H1 (cell line): ENCODE data around the gene AGO3. TPM values are rescaled to one million over a fixed set of nuclear protein-coding genes. Genes with fewer than 3 reads are reported as not detected.

Source experiments
- CTCF ChIA-PET: fragments of 300-600 bp; sonication (Branson Sonifier 250); formaldehyde crosslinking; loops from one replicate; lab custom pipeline; 2021; ENCODE audit not compliant: partially characterized antibody; lab: Charles Lee
- POLR2A ChIA-PET: fragments of 300-600 bp; sonication (Branson Sonifier 250); formaldehyde crosslinking; loops from one replicate; lab custom pipeline; 2021; ENCODE audit warnings: inconsistent platforms; ENCODE audit not compliant: partially characterized antibody; lab: Charles Lee
- DNase-seq, 2 experiments: peaks; one replicate each; pipeline versions ENCODE4 v3.0.0 to v3.0.0-alpha.2; 2010 to 2022; ENCODE audit warnings: low spot score in 2 of 2, low read depth in 1 of 2, mixed read lengths in 1 of 2
- FAIRE-seq: peaks from 2 replicates; lab custom pipeline; 2011; peaks lifted over from hg19 to GRCh38; lab: Jason Lieb, UNC
- H2AFZ ChIP-seq: 2 replicates; pipeline ENCODE4 v1.8.1; 2012; ENCODE audit warnings: low read length, inconsistent platforms
- H2AK5ac ChIP-seq: 2 replicates; pipeline ENCODE4 v1.6.1; 2013; ENCODE audit warnings: low read depth, low read length
- H2BK120ac ChIP-seq: replicated peaks from 2 replicates; pipeline ENCODE3; 2013; ENCODE audit warnings: low read depth, low read length, inconsistent platforms
- H2BK12ac ChIP-seq: 2 replicates; pipeline ENCODE4 v1.6.1; 2013; ENCODE audit warnings: low read depth, low read length
- H2BK15ac ChIP-seq: 2 replicates; pipeline ENCODE4 v1.6.1; 2013; ENCODE audit warnings: low read length
- H2BK20ac ChIP-seq: 2 replicates; pipeline ENCODE4 v1.6.1; 2013; ENCODE audit warnings: low read length
- H2BK5ac ChIP-seq: 2 replicates; pipeline ENCODE4 v1.6.1; 2013; ENCODE audit warnings: low read depth, low read length
- H3K14ac ChIP-seq: 2 replicates; pipeline ENCODE4 v1.6.1; 2013; ENCODE audit warnings: inconsistent platforms; ENCODE audit not compliant: insufficient read length
- H3K18ac ChIP-seq: 2 replicates; pipeline ENCODE4 v1.6.1; 2013; ENCODE audit warnings: low read length; ENCODE audit errors: extremely low read depth
- H3K23ac ChIP-seq: 2 replicates; pipeline ENCODE4 v1.6.1; 2013; ENCODE audit warnings: inconsistent platforms; ENCODE audit not compliant: insufficient read length
- H3K23me2 ChIP-seq: 2 replicates; pipeline ENCODE4 v1.6.1; 2013; ENCODE audit warnings: low read depth, low read length
- H3K27ac ChIP-seq: 2 replicates; pipeline ENCODE4 v1.6.1; 2011; ENCODE audit warnings: low read depth, low read length, inconsistent platforms
- H3K27me3 ChIP-seq, 4 experiments: replicated peaks in 1 of 4; 1 replicate in 1 of 4; 2 replicates in 3 of 4; pipeline versions ENCODE4 v1.6.1 to v1.8.1; 2011 to 2013; ENCODE audit warnings: low read length in 3 of 4, mild to moderate bottlenecking in 3 of 4, inconsistent platforms in 2 of 4, mixed read lengths in 2 of 4, moderate library complexity in 1 of 4; ENCODE audit not compliant: control insufficient read depth in 3 of 4, insufficient read depth in 3 of 4; ENCODE audit errors: extremely low read depth in 1 of 4
- H3K36me3 ChIP-seq, 4 experiments: 2 replicates each; pipeline versions ENCODE4 v1.6.1 to v1.8.1; 2011 to 2013; ENCODE audit warnings: mild to moderate bottlenecking in 4 of 4, low read length in 3 of 4, moderate library complexity in 2 of 4, control low read depth in 1 of 4, inconsistent platforms in 1 of 4; ENCODE audit not compliant: insufficient read depth in 4 of 4, control insufficient read depth in 2 of 4
- H3K4ac ChIP-seq: replicated peaks from 2 replicates; pipeline ENCODE3; 2013; ENCODE audit warnings: low read length, low read depth, mixed read lengths, inconsistent platforms; ENCODE audit not compliant: insufficient read length
- H3K4me1 ChIP-seq, 4 experiments: replicated peaks in 1 of 4; 1 replicate in 1 of 4; 2 replicates in 3 of 4; pipeline versions ENCODE4 v1.6.1 to v1.8.1; 2011 to 2013; ENCODE audit warnings: low read length in 3 of 4, inconsistent platforms in 2 of 4, mixed read lengths in 1 of 4; ENCODE audit not compliant: insufficient read depth in 4 of 4, control insufficient read depth in 3 of 4
- H3K4me2 ChIP-seq, 2 experiments: 2 replicates each; pipeline versions ENCODE4 v1.6.1 to v1.8.1; 2011 to 2013; ENCODE audit warnings: low read depth in 2 of 2, low read length in 2 of 2, control low read depth in 1 of 2, inconsistent platforms in 1 of 2, mild to moderate bottlenecking in 1 of 2; ENCODE audit not compliant: insufficient read depth in 1 of 2
- H3K4me3 ChIP-seq, 4 experiments: fragments of 200-600, 300-600 bp in 1 of 4; sonication (generic), shearing (Covaris generic), sonication (Bioruptor Twin) in 1 of 4; 2 replicates each; pipeline versions ENCODE4 v1.5.1 to v1.8.1; 2011 to 2016; ENCODE audit warnings: low read length in 4 of 4, low read depth in 3 of 4, control low read depth in 2 of 4, inconsistent platforms in 2 of 4, mild to moderate bottlenecking in 2 of 4, mixed read lengths in 1 of 4, moderate library complexity in 1 of 4; ENCODE audit not compliant: insufficient read depth in 2 of 4; ENCODE audit errors: extremely low read depth in 1 of 4
- H3K56ac ChIP-seq: replicated peaks from 2 replicates; pipeline ENCODE3; 2013; ENCODE audit warnings: low read depth, mild to moderate bottlenecking, mixed read lengths, low read length, inconsistent platforms; ENCODE audit not compliant: insufficient read length
- H3K79me1 ChIP-seq: 2 replicates; pipeline ENCODE4 v1.6.1; 2013; ENCODE audit warnings: low read depth, low read length, control low read depth
- H3K79me2 ChIP-seq, 2 experiments: 2 replicates each; pipeline versions ENCODE4 v1.6.1 to v1.8.1; 2012 to 2013; ENCODE audit warnings: low read length in 2 of 2, mild to moderate bottlenecking in 2 of 2, inconsistent platforms in 1 of 2; ENCODE audit not compliant: insufficient read depth in 2 of 2, control insufficient read depth in 1 of 2
- H3K9ac ChIP-seq, 4 experiments: replicated peaks in 1 of 4; 1 replicate in 1 of 4; 2 replicates in 3 of 4; pipeline versions ENCODE4 v1.6.1 to v1.8.1; 2011 to 2013; ENCODE audit warnings: low read depth in 3 of 4, low read length in 3 of 4, control low read depth in 2 of 4, mild to moderate bottlenecking in 2 of 4, moderate library complexity in 2 of 4, inconsistent platforms in 1 of 4; ENCODE audit errors: extremely low read depth in 1 of 4
- H3K9me3 ChIP-seq, 2 experiments: 2 replicates each; pipeline versions ENCODE4 v1.6.1 to v1.8.1; 2012 to 2013; ENCODE audit warnings: mild to moderate bottlenecking in 2 of 2, moderate library complexity in 2 of 2, control low read depth in 1 of 2, inconsistent platforms in 1 of 2, low read depth in 1 of 2, low read length in 1 of 2, mixed read lengths in 1 of 2; ENCODE audit not compliant: insufficient read depth in 2 of 2
- H4K20me1 ChIP-seq, 2 experiments: replicated peaks in 1 of 2; 2 replicates each; pipeline versions ENCODE3 to v1.8.1; 2011 to 2013; ENCODE audit warnings: inconsistent platforms in 2 of 2, low read length in 2 of 2, mild to moderate bottlenecking in 1 of 2; ENCODE audit not compliant: insufficient read depth in 2 of 2, control insufficient read depth in 1 of 2
- H4K5ac ChIP-seq: 2 replicates; pipeline ENCODE4 v1.6.1; 2013; ENCODE audit warnings: low read length, low read depth, mixed read lengths, inconsistent platforms; ENCODE audit not compliant: insufficient read length
- H4K8ac ChIP-seq: 2 replicates; pipeline ENCODE4 v1.8.0; 2013; ENCODE audit warnings: mild to moderate bottlenecking, moderate library complexity, low read length, inconsistent platforms; ENCODE audit not compliant: insufficient read depth; ENCODE audit errors: extremely low read depth
- H4K91ac ChIP-seq: replicated peaks from 2 replicates; pipeline ENCODE3; 2013; ENCODE audit warnings: low read length, mixed read lengths, inconsistent platforms; ENCODE audit not compliant: insufficient read length
- BCL11A ChIP-seq, 2 experiments: IDR thresholded peaks; one replicate each; pipeline ENCODE4 v1.6.1; 2011; ENCODE audit warnings: low read depth in 2 of 2, low read length in 2 of 2, mild to moderate bottlenecking in 2 of 2
- CBX8 ChIP-seq: fragments of 300-800, 300-1000 bp; sonication (generic); IDR thresholded peaks from 2 replicates; pipeline ENCODE4 v1.7.1; 2016; ENCODE audit warnings: low read depth, low read length, borderline replicate concordance
- CHD1 ChIP-seq: IDR thresholded peaks from 2 replicates; pipeline ENCODE4 v1.6.1; 2012; ENCODE audit warnings: low read depth, low read length, improper control_type of control experiment
- EP300 ChIP-seq, 2 experiments: IDR thresholded peaks; 1 replicate in 1 of 2; 2 replicates in 1 of 2; pipeline ENCODE4 v1.6.1; 2011 to 2012; ENCODE audit warnings: low read depth in 2 of 2, low read length in 2 of 2, mild to moderate bottlenecking in 2 of 2, borderline replicate concordance in 1 of 2, inconsistent platforms in 1 of 2, moderate library complexity in 1 of 2
- EZH2 ChIP-seq: fragments of 200-600 bp; sonication (generic); IDR thresholded peaks from 2 replicates; pipeline ENCODE4 v1.7.1; 2012; ENCODE audit warnings: low read depth, mild to moderate bottlenecking, moderate library complexity, low read length, inconsistent platforms; ENCODE audit not compliant: severe bottlenecking
- GABPA ChIP-seq: IDR thresholded peaks from 2 replicates; pipeline ENCODE4 v1.6.1; 2011; ENCODE audit warnings: mild to moderate bottlenecking, low read length, moderate library complexity, borderline replicate concordance; ENCODE audit not compliant: insufficient read depth
- PHF8 ChIP-seq: fragments of 200-600 bp; sonication (generic); conservative IDR thresholded peaks from 2 replicates; pipeline ENCODE4 v1.7.1; 2012; ENCODE audit warnings: low read depth, mild to moderate bottlenecking, inconsistent platforms, low read length, moderate library complexity
- POLR2A ChIP-seq, 2 experiments: IDR thresholded peaks; 1 replicate in 1 of 2; 2 replicates in 1 of 2; pipeline ENCODE4 v1.6.1; 2011; ENCODE audit warnings: low read depth in 2 of 2, low read length in 2 of 2, mild to moderate bottlenecking in 2 of 2; ENCODE audit errors: control extremely low read depth in 1 of 2
- SAP30 ChIP-seq: fragments of 300-600 bp; sonication (generic); IDR thresholded peaks from 2 replicates; pipeline ENCODE4 v1.7.1; 2012; ENCODE audit warnings: low read length, moderate library complexity, mild to moderate bottlenecking, inconsistent platforms; ENCODE audit not compliant: insufficient read depth, insufficient replicate concordance
- SIRT6 ChIP-seq: IDR thresholded peaks from one replicate; pipeline ENCODE4 v1.7.1; 2012; ENCODE audit warnings: low read length, inconsistent platforms
- SP2 ChIP-seq: IDR thresholded peaks from 2 replicates; pipeline ENCODE4 v1.6.1; 2012; ENCODE audit warnings: mild to moderate bottlenecking, low read length, inconsistent platforms
- TAF1 ChIP-seq: IDR thresholded peaks from 2 replicates; pipeline ENCODE4 v1.6.1; 2011; ENCODE audit warnings: mild to moderate bottlenecking, low read depth, low read length
- TAF7 ChIP-seq: optimal IDR thresholded peaks from 2 replicates; pipeline ENCODE3; 2011; ENCODE audit warnings: low read depth, mild to moderate bottlenecking, inconsistent platforms, low read length, moderate library complexity, borderline replicate concordance
- TBP ChIP-seq: IDR thresholded peaks from 2 replicates; pipeline ENCODE4 v1.6.1; 2011; ENCODE audit warnings: low read depth, low read length, improper control_type of control experiment
- ZNF274 ChIP-seq: IDR thresholded peaks from 2 replicates; pipeline ENCODE4 v1.7.0; 2012; ENCODE audit warnings: low read length, borderline replicate concordance; ENCODE audit errors: extremely low read depth
- WGBS, 2 experiments: shearing (Covaris generic) in 1 of 2; methylation state at CpG; one replicate each; pipeline versions ENCODE4 v1.1.6 to v1.1.7; 2013 to 2015; ENCODE audit warnings: low lambda C conversion rate in 2 of 2, mixed read lengths in 2 of 2, inconsistent platforms in 1 of 2, low coverage in 1 of 2, missing lambda C conversion rate in 1 of 2; ENCODE audit not compliant: insufficient replicate concordance in 2 of 2, insufficient coverage in 1 of 2, insufficient read length in 1 of 2; ENCODE audit errors: extremely low coverage in 1 of 2, missing lambda C conversion rate in 1 of 2; 5-methylcytosine and 5-hydroxymethylcytosine counted together
- polyA plus RNA-seq, 7 experiments: library from polyadenylated mRNA; depleted of rRNA in 3 of 7; stranded (reverse) in 5 of 7; unstranded in 2 of 7; fragments of >200 nt in 5 of 7; fragments of 200-250 nt in 2 of 7; gene quantifications; 1 replicate in 5 of 7; 2 replicates in 1 of 7; 4 replicates in 1 of 7; pipeline versions ENCODE4 v1.2.1 to v1.2.3, GENCODE V29; 2011 to 2013; ENCODE audit warnings: missing spikeins in 2 of 7, mixed read lengths in 2 of 7
- total RNA-seq: library from RNA; stranded (reverse); fragmentation: NEBNext Ultra II Directional; extraction: Animal tissue kit (Norgen Biotek cat#: 25700); gene quantifications from 2 replicates; pipeline ENCODE4 v1.2.1, GENCODE V29; 2021

Gene AGO3
- total and polyA plus RNA-seq, 2 of the 8 experiments (the other 6 are each of a cell fraction or from before 2014, with no cell fraction given), result 10.7 to 26.4 TPM

- H3K27ac ChIP-seq, result no peak overlapping the region
- FAIRE-seq, result no peak
- H2BK5ac ChIP-seq, result no peak overlapping the region
- no peak overlapping the region for H4K91ac ChIP-seq
- no peak overlapping the region for H2BK15ac ChIP-seq
- H2AK5ac ChIP-seq, result no peak overlapping the region
- H2BK12ac ChIP-seq, result no peak overlapping the region
- H4K20me1 ChIP-seq, result peaks cover 0 to 13% of the 10 kb centered on the region in 2 experiments
- H3K23me2 ChIP-seq, result no peaks in the 10 kb centered on the region
- POLR2A ChIA-PET, result interaction anchor here (0.9 to 2.7 kb wide), 2 partner anchors 13 to 18 kb away, joined by 3 to 12 read pairs; no protein-coding TSS in a partner anchor
- no peak overlapping the region for H3K14ac ChIP-seq
- no peaks in the 10 kb centered on the region for H3K79me1 ChIP-seq
- no peak overlapping the region for H3K18ac ChIP-seq
- H3K4me1 ChIP-seq, result no peaks in the 10 kb centered on the region
- no peak overlapping the region for H4K8ac ChIP-seq
- no peak overlapping the region for H2AFZ ChIP-seq
- no peak overlapping the region for H3K4ac ChIP-seq
- CTCF ChIA-PET, result interaction anchor here (1.2 kb wide), 1 partner anchor 32 kb away, joined by 3 read pairs; the partner anchor contains the start of gene AGO1
- H3K4me2 ChIP-seq, result no peak overlapping the region
- no peak overlapping the region for H2BK120ac ChIP-seq
- H3K36me3 ChIP-seq, result peaks cover 40 to 80% (median 62%) of the 10 kb centered on the region in 4 experiments
- no peaks in the 10 kb centered on the region for H3K79me2 ChIP-seq
- H3K9me3 ChIP-seq, result no peaks in the 10 kb centered on the region
- no peak for DNase-seq
- H3K23ac ChIP-seq, result no peak overlapping the region
- H3K9ac ChIP-seq, result no peak overlapping the region
- no peak overlapping the region for H4K5ac ChIP-seq
- H3K56ac ChIP-seq, result no peak overlapping the region
- H2BK20ac ChIP-seq, result no peak overlapping the region
- 72% methylated on average over 1 of the region's 1 CpG; no CpG with 5 or more reads in 1 of the 2 experiments for WGBS, 2 experiments
- H3K4me3 ChIP-seq, result no peak overlapping the region
- H3K27me3 ChIP-seq, result no peaks in the 10 kb centered on the region; a peak in 1 of 7 replicates
- TF ChIP-seq GABPA, result no peak
- no peak for TF ChIP-seq TAF1
- TF ChIP-seq ZNF274, result no peak
- no peak for TF ChIP-seq EP300 (IDR thresholded peaks at IDR 0.05; ENCODE audit: borderline replicate concordance in 1 of 2, low read depth in 2 of 2, low read length in 2 of 2)
- no peak for TF ChIP-seq CBX8
- no peak for TF ChIP-seq TAF7
- no peak for TF ChIP-seq CHD1
- TF ChIP-seq POLR2A (IDR thresholded peaks at IDR 0.05; ENCODE audit: control extremely low read depth in 1 of 2, low read depth in 2 of 2, low read length in 2 of 2), result no peak
- no peak for TF ChIP-seq BCL11A (IDR thresholded peaks at IDR 0.05; ENCODE audit: low read depth in 2 of 2, low read length in 2 of 2)
- no peak for TF ChIP-seq SIRT6
- TF ChIP-seq EZH2, result no peak
- TF ChIP-seq SP2, result no peak
- no peak for TF ChIP-seq SAP30
- no peak for TF ChIP-seq TBP
- TF ChIP-seq PHF8, result no peak
Measured at GRCh38 chr1:35914717-35915116, 16.2 kb upstream of the AGO3 start.
